ENCODE measurements around the gene DNAJC30.
A peak's percentile ranks its signal among the peaks of the same experiment; 100 is the strongest.
"Not testable (repeated sequence)": the region's sequence is repeated elsewhere in the genome, so short reads cannot be mapped to it uniquely, and the experiment has no call there.

DNAJC30 gene

GRCh38 chr7:73726083-73726466, 42.8 kb upstream of the DNAJC30 start:
- ChIA-PET CTCF (interaction anchor here (0.8 to 2.3 kb wide), 7 partner anchors 9 to 139 kb away, joined by 3 to 10 read pairs (median 3); no protein-coding TSS in a partner anchor), POLR2A (interaction anchor here (0.8 to 1.2 kb wide), 3 partner anchors 20 to 203 kb away, joined by 3 to 4 read pairs (median 3); no protein-coding TSS in a partner anchor)
- TF ChIP-seq LEF1 (IDR thresholded peaks at IDR 0.05; ENCODE audit: borderline replicate concordance) = no peak
- TF ChIP-seq FOXM1 (IDR thresholded peaks at IDR 0.05; ENCODE audit: borderline replicate concordance) = no peak
- no peak for TF ChIP-seq ELF4 (IDR thresholded peaks at IDR 0.05)
- no peak for TF ChIP-seq NFRKB (IDR thresholded peaks at IDR 0.05)
- TF ChIP-seq FOXA1 (IDR thresholded peaks at IDR 0.05) = no peak
- TF ChIP-seq PKNOX1 (IDR thresholded peaks at IDR 0.05) = no peak
- no peak for TF ChIP-seq TARDBP (IDR thresholded peaks at IDR 0.05)
- TF ChIP-seq FOXK2 (IDR thresholded peaks at IDR 0.05) = no peak
- no peak for TF ChIP-seq L3MBTL2 (conservative IDR thresholded peaks at IDR 0.05)
- TF ChIP-seq SUZ12 (IDR thresholded peaks at IDR 0.05) = no peak
- TF ChIP-seq CTBP1 (IDR thresholded peaks at IDR 0.05; ENCODE audit: borderline replicate concordance) = no peak
- no peak for TF ChIP-seq SP1 (IDR thresholded peaks at IDR 0.05)
- TF ChIP-seq ZNF384 (IDR thresholded peaks at IDR 0.05) = no peak
- no peak for TF ChIP-seq BHLHE40 (IDR thresholded peaks at IDR 0.05; ENCODE audit: borderline replicate concordance)
- TF ChIP-seq HDGF (IDR thresholded peaks at IDR 0.05; ENCODE audit: borderline replicate concordance) = no peak
- no peak for TF ChIP-seq ARNT (IDR thresholded peaks at IDR 0.05)
- no peak for DNase-seq (ENCODE audit: extremely low spot score)

DNA sequence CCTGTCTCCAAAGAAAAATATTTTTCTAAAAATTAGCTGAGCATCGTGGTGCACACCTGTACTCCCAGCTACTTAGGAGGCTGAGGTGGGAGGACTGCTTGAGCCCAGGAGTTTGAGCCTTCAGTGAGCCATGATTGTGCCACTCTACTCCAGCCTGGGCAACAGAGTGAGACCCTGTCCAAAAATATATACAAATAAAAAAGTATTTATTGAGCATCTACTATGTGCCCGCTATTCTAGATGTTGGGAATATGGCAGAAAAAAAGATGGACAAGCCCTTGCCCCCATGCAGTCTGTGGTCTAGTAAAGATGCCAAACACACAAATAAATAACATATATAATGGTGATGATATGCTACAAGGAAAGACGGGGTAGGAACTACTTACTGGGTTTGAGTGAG, 40.6 kb upstream of the DNAJC30 start:
- DNase-seq (ENCODE audit: extremely low spot score) = no peak
- CTCF ChIA-PET = interaction anchor here (0.6 to 2.2 kb wide), 2 partner anchors 87 to 117 kb away, joined by 3 to 5 read pairs; no protein-coding TSS in a partner anchor
- TF ChIP-seq SUZ12 (IDR thresholded peaks at IDR 0.05) = no peak
- TF ChIP-seq LEF1 (IDR thresholded peaks at IDR 0.05; ENCODE audit: borderline replicate concordance) = no peak
- no peak for TF ChIP-seq NFRKB (IDR thresholded peaks at IDR 0.05)
- no peak for TF ChIP-seq CTBP1 (IDR thresholded peaks at IDR 0.05; ENCODE audit: borderline replicate concordance)
- POLR2A ChIA-PET = interaction anchor here (0.7 kb wide), 1 partner anchor 10 kb away, joined by 3 read pairs; no protein-coding TSS in a partner anchor

GRCh38 chr7:73722785-73723184, 39.5 kb upstream of the DNAJC30 start:
- ChIA-PET CTCF (interaction anchor here (2.2 kb wide), 1 partner anchor 116 kb away, joined by 5 read pairs; no protein-coding TSS in a partner anchor), POLR2A (interaction anchor here (0.7 kb wide), 1 partner anchor 11 kb away, joined by 3 read pairs; no protein-coding TSS in a partner anchor)
- no peak for TF ChIP-seq L3MBTL2 (conservative IDR thresholded peaks at IDR 0.05)
- TF ChIP-seq CTBP1 (IDR thresholded peaks at IDR 0.05; ENCODE audit: borderline replicate concordance) = no peak
- TF ChIP-seq PKNOX1 (IDR thresholded peaks at IDR 0.05) = no peak
- TF ChIP-seq FOXA1 (IDR thresholded peaks at IDR 0.05) = no peak
- no peak for TF ChIP-seq FOXK2 (IDR thresholded peaks at IDR 0.05)
- no peak for TF ChIP-seq HDGF (IDR thresholded peaks at IDR 0.05; ENCODE audit: borderline replicate concordance)
- no peak for TF ChIP-seq TARDBP (IDR thresholded peaks at IDR 0.05)
- DNase-seq (ENCODE audit: extremely low spot score) = no peak

GRCh38 chr7:73722182-73722581, 38.9 kb upstream of the DNAJC30 start:
- POLR2A ChIA-PET, CTCF ChIA-PET: not testable (repeated sequence)

GRCh38 chr7:73721377-73721817, 38.1 kb upstream of the DNAJC30 start:
- CTCF ChIA-PET = interaction anchor here (0.7 to 2.6 kb wide), 2 partner anchors 13 to 20 kb away, joined by 4 to 13 read pairs; no protein-coding TSS in a partner anchor
- POLR2A ChIA-PET = no interaction called here
- DNase-seq (ENCODE audit: extremely low spot score) = no peak
- TF ChIP-seq TARDBP (IDR thresholded peaks at IDR 0.05) (no peak), FOXM1 (IDR thresholded peaks at IDR 0.05; ENCODE audit: borderline replicate concordance) (no peak), L3MBTL2 (conservative IDR thresholded peaks at IDR 0.05) (no peak), ARNT (IDR thresholded peaks at IDR 0.05) (no peak), SUZ12 (IDR thresholded peaks at IDR 0.05) (no peak)

More at GRCh38 chr7:73722182-73722581, 38.9 kb upstream of the DNAJC30 start:
- 0 out of 2 replicates have a peak, but pooled peaks have one; percentile 17 for TF ChIP-seq ZNF384 (IDR thresholded peaks at IDR 0.05)
- not testable (repeated sequence) for DNase-seq (ENCODE audit: extremely low spot score)

- not testable (repeated sequence) for DNase-seq (ENCODE audit: extremely low spot score)
- CTCF ChIA-PET = interaction anchor here (0.7 to 2.6 kb wide), 2 partner anchors 14 to 20 kb away, joined by 3 to 13 read pairs; no protein-coding TSS in a partner anchor
- POLR2A ChIA-PET = interaction anchor here (1.5 kb wide), 2 partner anchors 14 to 142 kb away, joined by 3 to 4 read pairs; partner anchors contain the start of gene TBL2
Observed at GRCh38 chr7:73720443-73720842, 37.2 kb upstream of the DNAJC30 start.

- no peak for DNase-seq (ENCODE audit: extremely low spot score)
- ChIA-PET POLR2A (interaction anchor here (0.6 to 1.5 kb wide), 5 partner anchors 13 to 141 kb away, joined by 3 to 4 read pairs (median 3); partner anchors contain the start of gene TBL2), CTCF (interaction anchor here (0.7 to 2.6 kb wide), 3 partner anchors 15 to 19 kb away, joined by 3 to 13 read pairs (median 3); no protein-coding TSS in a partner anchor)
- no peak for TF ChIP-seq LEF1 (IDR thresholded peaks at IDR 0.05; ENCODE audit: borderline replicate concordance)
- TF ChIP-seq PKNOX1 (IDR thresholded peaks at IDR 0.05) = no peak
- no peak for TF ChIP-seq FOXK2 (IDR thresholded peaks at IDR 0.05)
- TF ChIP-seq FOXA1 (IDR thresholded peaks at IDR 0.05) = no peak
- TF ChIP-seq L3MBTL2 (conservative IDR thresholded peaks at IDR 0.05) = no peak
- no peak for TF ChIP-seq NFRKB (IDR thresholded peaks at IDR 0.05)
- no peak for TF ChIP-seq HDGF (IDR thresholded peaks at IDR 0.05; ENCODE audit: borderline replicate concordance)
- TF ChIP-seq SUZ12 (IDR thresholded peaks at IDR 0.05) = no peak
- TF ChIP-seq BHLHE40 (IDR thresholded peaks at IDR 0.05; ENCODE audit: borderline replicate concordance) = no peak
- no peak for TF ChIP-seq ZNF384 (IDR thresholded peaks at IDR 0.05)
- TF ChIP-seq ARNT (IDR thresholded peaks at IDR 0.05) = no peak
- no peak for TF ChIP-seq TARDBP (IDR thresholded peaks at IDR 0.05)
- no peak for TF ChIP-seq FOXM1 (IDR thresholded peaks at IDR 0.05; ENCODE audit: borderline replicate concordance)
- TF ChIP-seq SP1 (IDR thresholded peaks at IDR 0.05) = no peak
- TF ChIP-seq CTBP1 (IDR thresholded peaks at IDR 0.05; ENCODE audit: borderline replicate concordance) = no peak
- no peak for TF ChIP-seq ELF4 (IDR thresholded peaks at IDR 0.05)
Observed at GRCh38 chr7:73719806-73720169, 36.5 kb upstream of the DNAJC30 start.

Measured in HEK293T (cell line).